ENCODE data around the gene C1orf226. TPM values are rescaled to one million over a fixed set of nuclear protein-coding genes. Genes with fewer than 3 reads are reported as not detected.

C1orf226 gene
- total RNA-seq, 1 donor from 2014 or later = 2.7 TPM

- H3K27me3 ChIP-seq = no peaks in the 10 kb centered on the region
- H3K27ac ChIP-seq = no peak overlapping the region
- no peak for TF ChIP-seq POLR2A (IDR thresholded peaks at IDR 0.05)
- no peak for TF ChIP-seq CTCF (IDR thresholded peaks at IDR 0.05)
- no peak for TF ChIP-seq POLR2AphosphoS5 (IDR thresholded peaks at IDR 0.05; ENCODE audit: insufficient read depth in 1 of 2, low read depth in 1 of 2)
These were observed 14.8 kb downstream of the C1orf226 start for GRCh38 chr1:162396201-162396906.

GRCh38 chr1:162397039-162397448 lies 15.5 kb downstream of the C1orf226 start:
- no peaks in the 10 kb centered on the region for H3K9me3 ChIP-seq
- H3K27me3 ChIP-seq = no peaks in the 10 kb centered on the region
- no peak overlapping the region for H3K27ac ChIP-seq
- no peaks in the 10 kb centered on the region for H3K4me1 ChIP-seq
- DNase-seq (ENCODE audit: extremely low spot score in 2 of 2) = no peak
- no peak overlapping the region for H3K4me3 ChIP-seq
- no peaks in the 10 kb centered on the region for H3K36me3 ChIP-seq
- no peak for TF ChIP-seq CTCF (IDR thresholded peaks at IDR 0.05)
- TF ChIP-seq POLR2A (IDR thresholded peaks at IDR 0.05) = no peak
- TF ChIP-seq POLR2AphosphoS5 (IDR thresholded peaks at IDR 0.05; ENCODE audit: insufficient read depth in 1 of 2, low read depth in 1 of 2) = no peak
- intact Hi-C loops (cut with DNase I) = no loop called here

More at GRCh38 chr1:162396201-162396906, 14.8 kb downstream of the C1orf226 start:
- intact Hi-C loops (cut with DNase I) = no loop called here
- Histone ChIP-seq H3K4me3 (no peak overlapping the region), H3K36me3 (no peaks in the 10 kb centered on the region), H3K4me1 (no peaks in the 10 kb centered on the region), H3K9me3 (no peaks in the 10 kb centered on the region)
- no peak for DNase-seq (ENCODE audit: extremely low spot score in 2 of 2)

- Histone ChIP-seq H3K27me3 (no peaks in the 10 kb centered on the region), H3K9me3 (no peaks in the 10 kb centered on the region), H3K4me1 (no peaks in the 10 kb centered on the region), H3K4me3 (no peak overlapping the region), H3K36me3 (no peaks in the 10 kb centered on the region), H3K27ac (no peak overlapping the region)
- no peak for TF ChIP-seq POLR2A (IDR thresholded peaks at IDR 0.05)
- no peak for TF ChIP-seq POLR2AphosphoS5 (IDR thresholded peaks at IDR 0.05; ENCODE audit: insufficient read depth in 1 of 2, low read depth in 1 of 2)
- no peak for DNase-seq (ENCODE audit: extremely low spot score in 2 of 2)
- intact Hi-C loops (cut with DNase I) = no loop called here
These were observed 16.5 kb downstream of the C1orf226 start for GRCh38 chr1:162397943-162398560.

- no peaks in the 10 kb centered on the region for H3K9me3 ChIP-seq
- no peaks in the 10 kb centered on the region for H3K36me3 ChIP-seq
- H3K27ac ChIP-seq = no peak overlapping the region
- intact Hi-C loops (cut with DNase I) = no loop called here
- DNase-seq (ENCODE audit: extremely low spot score in 2 of 2) = no peak
- H3K27me3 ChIP-seq = no peaks in the 10 kb centered on the region
- no peak overlapping the region for H3K4me3 ChIP-seq
- H3K4me1 ChIP-seq = no peaks in the 10 kb centered on the region
- TF ChIP-seq CTCF (IDR thresholded peaks at IDR 0.05) (no peak), POLR2AphosphoS5 (IDR thresholded peaks at IDR 0.05; ENCODE audit: insufficient read depth in 1 of 2, low read depth in 1 of 2) (no peak), POLR2A (IDR thresholded peaks at IDR 0.05) (no peak)
These were observed 17.6 kb downstream of the C1orf226 start for GRCh38 chr1:162398999-162399580.

GRCh38 chr1:162400790-162401355 lies 19.3 kb downstream of the C1orf226 start:
- Histone ChIP-seq H3K4me1 (no peaks in the 10 kb centered on the region), H3K27me3 (no peaks in the 10 kb centered on the region), H3K36me3 (no peaks in the 10 kb centered on the region), H3K9me3 (no peaks in the 10 kb centered on the region), H3K4me3 (no peak overlapping the region), H3K27ac (no peak overlapping the region)
- no peak for DNase-seq (ENCODE audit: extremely low spot score in 2 of 2)
- intact Hi-C loops (cut with DNase I) = no loop called here
- no peak for TF ChIP-seq POLR2A (IDR thresholded peaks at IDR 0.05)
- no peak for TF ChIP-seq CTCF (IDR thresholded peaks at IDR 0.05)
- TF ChIP-seq POLR2AphosphoS5 (IDR thresholded peaks at IDR 0.05; ENCODE audit: insufficient read depth in 1 of 2, low read depth in 1 of 2) = no peak

Data from vagina (tissue), 2 donors.